DOHH2 (cell line): ENCODE data around the gene TMEM87B.

Experiments
- CTCF ChIP-seq: fragments of 200-600 bp; sonication (generic); IDR thresholded peaks from one replicate; pipeline ENCODE4 v1.5.1; 2014; ENCODE audit warnings: antibody characterized with exemption, mild to moderate bottlenecking, low read depth, low read length; ENCODE audit not compliant: poor library complexity, severe bottlenecking
- EZH2phosphoT487 ChIP-seq: fragments of 200-600 bp; sonication (generic); IDR thresholded peaks from 2 replicates; pipeline ENCODE4 v1.6.1; 2017; ENCODE audit warnings: borderline replicate concordance, mild to moderate bottlenecking, antibody characterized with exemption, low read length, moderate library complexity, mixed read lengths

DNA sequence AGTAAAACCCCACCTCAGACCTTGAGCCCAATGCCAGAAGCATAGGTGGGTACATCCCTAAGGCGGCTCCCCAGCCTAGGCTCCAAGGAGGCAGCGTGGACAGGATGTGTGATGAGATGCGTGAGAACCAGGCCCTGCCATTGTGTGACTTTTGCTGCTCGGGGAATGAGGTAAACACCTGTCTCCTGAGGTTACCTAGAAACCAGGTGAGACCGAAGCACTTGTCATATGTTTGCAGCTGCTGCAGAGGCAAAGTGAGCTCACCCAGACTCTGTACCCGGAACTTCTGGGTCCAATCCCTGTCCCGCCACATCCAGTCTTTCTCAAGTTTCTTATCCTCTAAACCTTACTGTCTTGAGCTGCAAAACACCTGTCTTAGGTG is 86.5 kb downstream of the TMEM87B start:
- no peak for TF ChIP-seq CTCF
- TF ChIP-seq EZH2phosphoT487, result no peak
